NCI-H1092 treated with DMSO at 0.1 percent for 48 hours (cell line): ENCODE measurements around the gene STK11.

Experiments used
- DNase-seq: peaks from one replicate; lab custom pipeline; 2025; lab: John Stamatoyannopoulos, UW

Gene STK11

GRCh38 chr19:1211494-1212234 is 6.1 kb downstream of the STK11 start:
- no peak for DNase-seq

GRCh38 chr19:1213391-1214286 is 8.1 kb downstream of the STK11 start:
- DNase-seq = no peak

- no peak for DNase-seq
These were observed 8.8 kb downstream of the STK11 start for GRCh38 chr19:1214299-1214861.

- DNase-seq = no peak
These were observed 9.5 kb downstream of the STK11 start for GRCh38 chr19:1214862-1215731.

GRCh38 chr19:1216756-1217155 is 11.2 kb downstream of the STK11 start:
- DNase-seq = no peak

- DNase-seq = no peak
These were observed 11.8 kb downstream of the STK11 start for GRCh38 chr19:1217366-1217765.

- no peak for DNase-seq
These were observed 13.4 kb downstream of the STK11 start for GRCh38 chr19:1218751-1219567.

- DNase-seq = no peak
These were observed 14.4 kb downstream of the STK11 start for GRCh38 chr19:1219786-1220476.

- DNase-seq = no peak
These were observed 14.9 kb downstream of the STK11 start for GRCh38 chr19:1220477-1220930.

GRCh38 chr19:1220976-1221903 is 15.7 kb downstream of the STK11 start:
- no peak for DNase-seq

- DNase-seq = no peak
These were observed 16.3 kb downstream of the STK11 start for GRCh38 chr19:1221904-1222255.

- no peak for DNase-seq
These were observed 16.8 kb downstream of the STK11 start for GRCh38 chr19:1222394-1222793.

- no peak for DNase-seq
These were observed 17.7 kb downstream of the STK11 start for GRCh38 chr19:1223018-1223855.

GRCh38 chr19:1224047-1224825 is 18.7 kb downstream of the STK11 start:
- no peak for DNase-seq

- DNase-seq = no peak
These were observed 19.3 kb downstream of the STK11 start for GRCh38 chr19:1224847-1225246.

- DNase-seq = no peak
These were observed 20.1 kb downstream of the STK11 start for GRCh38 chr19:1225440-1226226.

GRCh38 chr19:1226227-1226518 is 20.6 kb downstream of the STK11 start:
- DNase-seq = no peak
